CD14-positive monocyte (primary cell): Measurements from ENCODE around the gene CLSTN3. TPM values are rescaled to one million over a fixed set of nuclear protein-coding genes. Genes with fewer than 3 reads are reported as not detected.

Source experiments
- DNase-seq, 3 donors: peaks; one replicate each; pipeline ENCODE4 v3.0.0-alpha.2; 2011 to 2022
- H2AFZ ChIP-seq: 2 replicates; pipeline ENCODE4 v1.6.0; 2012; ENCODE audit warnings: mild to moderate bottlenecking, low read depth, low read length, inconsistent platforms; ENCODE audit not compliant: insufficient read depth, poor library complexity, severe bottlenecking
- H3K27ac ChIP-seq, 2 donors: 1 replicate in 1 of 2; 2 replicates in 1 of 2; pipeline ENCODE4 v1.5.1; 2012 to 2013; ENCODE audit warnings: low read length in 2 of 2, control low read depth in 1 of 2, inconsistent platforms in 1 of 2, low read depth in 1 of 2, mild to moderate bottlenecking in 1 of 2
- H3K27me3 ChIP-seq, 2 donors: one replicate each; pipeline versions ENCODE4 v1.6.0 to v1.6.1; 2011 to 2013; ENCODE audit warnings: low read length in 2 of 2; ENCODE audit not compliant: control insufficient read depth in 2 of 2, insufficient read depth in 2 of 2
- H3K36me3 ChIP-seq, 2 donors: replicated peaks in 1 of 2; 1 replicate in 1 of 2; 2 replicates in 1 of 2; pipeline versions ENCODE4 v1.5.1 to v1.6.1; 2012 to 2013; ENCODE audit warnings: low read length in 2 of 2, control low read depth in 1 of 2, inconsistent platforms in 1 of 2, mild to moderate bottlenecking in 1 of 2; ENCODE audit not compliant: insufficient read depth in 2 of 2, control insufficient read depth in 1 of 2
- H3K4me1 ChIP-seq, 2 donors: 1 replicate in 1 of 2; 2 replicates in 1 of 2; pipeline versions ENCODE4 v1.5.1 to v1.6.1; 2012 to 2013; ENCODE audit warnings: low read length in 2 of 2, control low read depth in 1 of 2, inconsistent platforms in 1 of 2, mild to moderate bottlenecking in 1 of 2, moderate library complexity in 1 of 2; ENCODE audit not compliant: insufficient read depth in 2 of 2, control insufficient read depth in 1 of 2
- H3K4me2 ChIP-seq: replicated peaks from 2 replicates; pipeline ENCODE3; 2012; ENCODE audit warnings: low read length, moderate library complexity, mild to moderate bottlenecking; ENCODE audit not compliant: poor library complexity, severe bottlenecking; ENCODE audit errors: extremely low read depth
- H3K4me3 ChIP-seq, 3 experiments: fragments of 200-600 bp in 1 of 3; sonication (generic) in 1 of 3; replicated peaks in 1 of 3; 1 replicate in 2 of 3; 2 replicates in 1 of 3; pipeline ENCODE4 v1.5.1; 2011 to 2013; ENCODE audit warnings: low read length in 3 of 3, mild to moderate bottlenecking in 3 of 3, control low read depth in 2 of 3, low read depth in 2 of 3, inconsistent platforms in 1 of 3, moderate library complexity in 1 of 3
- H3K79me2 ChIP-seq: 2 replicates; pipeline ENCODE4 v1.6.0; 2012; ENCODE audit warnings: mild to moderate bottlenecking, control low read depth, inconsistent platforms, low read length, moderate library complexity; ENCODE audit not compliant: insufficient read depth
- H3K9ac ChIP-seq: 2 replicates; pipeline ENCODE4 v1.6.0; 2017; ENCODE audit warnings: low read length, mild to moderate bottlenecking; ENCODE audit not compliant: insufficient read depth, poor library complexity, severe bottlenecking
- H3K9me3 ChIP-seq, 2 donors: replicated peaks in 1 of 2; 1 replicate in 1 of 2; 2 replicates in 1 of 2; pipeline versions ENCODE4 v1.5.1 to v1.6.1; 2012 to 2013; ENCODE audit warnings: low read length in 2 of 2, control low read depth in 1 of 2; ENCODE audit not compliant: control insufficient read depth in 1 of 2, insufficient read depth in 1 of 2
- H4K20me1 ChIP-seq: 2 replicates; pipeline ENCODE4 v1.6.0; 2012; ENCODE audit warnings: mild to moderate bottlenecking, low read length, control low read depth, moderate library complexity; ENCODE audit not compliant: insufficient read depth
- H3K27ac Mint-ChIP-seq, 7 donors: one replicate each; pipeline ENCODE4 v1.8.0; 2020; ENCODE audit warnings: mild to moderate bottlenecking in 7 of 7, mixed read lengths in 7 of 7, moderate library complexity in 6 of 7, inconsistent platforms in 2 of 7
- H3K27me3 Mint-ChIP-seq, 3 donors: one replicate each; pipeline ENCODE4 v1.8.0; 2021 to 2022; ENCODE audit warnings: low read depth in 3 of 3, mild to moderate bottlenecking in 3 of 3, mixed read lengths in 3 of 3, moderate library complexity in 3 of 3, inconsistent platforms in 1 of 3
- H3K36me3 Mint-ChIP-seq, 2 donors: one replicate each; pipeline ENCODE4 v1.8.0; 2020; ENCODE audit warnings: mixed read lengths in 2 of 2, inconsistent platforms in 1 of 2, mild to moderate bottlenecking in 1 of 2
- H3K4me1 Mint-ChIP-seq: one replicate; pipeline ENCODE4 v1.8.0; 2020; ENCODE audit warnings: mild to moderate bottlenecking, mixed read lengths
- H3K4me3 Mint-ChIP-seq, 2 donors: one replicate each; pipeline ENCODE4 v1.8.0; 2020; ENCODE audit warnings: mild to moderate bottlenecking in 2 of 2, mixed read lengths in 2 of 2, moderate library complexity in 1 of 2
- H3K9me3 Mint-ChIP-seq, 7 donors: one replicate each; pipeline ENCODE4 v1.8.0; 2020 to 2022; ENCODE audit warnings: mixed read lengths in 7 of 7, mild to moderate bottlenecking in 6 of 7, moderate library complexity in 6 of 7, inconsistent platforms in 2 of 7
- WGBS: methylation state at CpG from one replicate; pipeline ENCODE4 v1.1.5; 2013; ENCODE audit warnings: missing lambda C conversion rate; ENCODE audit not compliant: insufficient coverage; 5-methylcytosine and 5-hydroxymethylcytosine counted together
- intact Hi-C, 2 donors: fragments of 100-400 bp; cut with micrococcal nuclease; formaldehyde crosslinking; loops; one replicate each; pipeline versions ENCODE4 v1.15.0 to v1.15.1; 2023
- polyA plus RNA-seq, 3 donors: library from polyadenylated mRNA; depleted of rRNA in 1 of 3; unstranded in 2 of 3; stranded (reverse) in 1 of 3; fragments of 300-500 nt in 2 of 3; fragments of >200 nt in 1 of 3; fragmentation: Illumina TruSeq in 2 of 3; gene quantifications; 1 replicate in 2 of 3; 2 replicates in 1 of 3; pipeline ENCODE4 v1.2.3, GENCODE V29; 2012 to 2021
- TF ChIP-seq, protein P1 (sequence below): fragments of 200-600 bp; IDR thresholded peaks from one replicate; pipeline ENCODE4 v1.8.0; 2022; ENCODE audit warnings: antibody characterized with exemption, mild to moderate bottlenecking

Gene CLSTN3
- polyA plus RNA-seq, 3 donors, result 13.7 TPM; not detected in 2

DNA sequence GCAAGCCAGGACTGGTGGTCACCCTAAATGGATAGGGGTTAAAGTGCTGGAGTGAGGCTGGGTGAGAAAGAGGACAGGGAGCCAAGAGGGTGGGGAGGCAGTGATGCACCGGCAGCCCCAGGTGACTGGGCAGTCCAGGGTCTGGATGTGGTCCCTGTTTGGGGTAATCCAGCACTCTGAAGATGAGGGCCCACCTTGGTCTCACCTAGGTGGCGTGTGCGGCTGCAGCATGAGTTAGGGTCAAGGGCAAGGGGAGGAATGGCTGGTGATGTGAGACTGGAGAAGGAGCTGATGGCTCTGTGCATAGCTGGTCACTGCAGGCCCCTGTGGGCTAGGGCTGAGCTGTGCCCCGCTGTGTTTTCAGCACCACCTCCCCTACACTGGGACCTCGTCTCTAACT lies 19.5 kb upstream of the CLSTN3 start:
- Histone ChIP-seq H2AFZ (no peak overlapping the region), H3K36me3 (peaks cover 0 to 12% of the 10 kb centered on the region in 2 donors), H3K4me1 (peaks cover 18 to 19% of the 10 kb centered on the region in 2 donors), H3K9me3 (peaks cover 0 to 5% of the 10 kb centered on the region in 2 donors), H3K79me2 (peaks cover 21% of the 10 kb centered on the region), H3K4me3 (no peak overlapping the region), H4K20me1 (no peaks in the 10 kb centered on the region), H3K27me3 (no peaks in the 10 kb centered on the region), H3K4me2 (no peak overlapping the region), H3K9ac (no peak overlapping the region), H3K27ac (no peak overlapping the region)
- Mint-ChIP-seq H3K4me3 (no peak overlapping the region), H3K9me3 (peaks cover 2 to 16% (median 12%) of the 10 kb centered on the region in 7 donors), H3K27ac (peak overlapping the region in 1 of 7 donors; percentile 70), H3K27me3 (peaks cover 0 to 2% (median 0%) of the 10 kb centered on the region in 3 donors), H3K4me1 (peaks cover 34% of the 10 kb centered on the region), H3K36me3 (peaks cover 31 to 36% of the 10 kb centered on the region in 2 donors)
- TF ChIP-seq, protein P1, sequence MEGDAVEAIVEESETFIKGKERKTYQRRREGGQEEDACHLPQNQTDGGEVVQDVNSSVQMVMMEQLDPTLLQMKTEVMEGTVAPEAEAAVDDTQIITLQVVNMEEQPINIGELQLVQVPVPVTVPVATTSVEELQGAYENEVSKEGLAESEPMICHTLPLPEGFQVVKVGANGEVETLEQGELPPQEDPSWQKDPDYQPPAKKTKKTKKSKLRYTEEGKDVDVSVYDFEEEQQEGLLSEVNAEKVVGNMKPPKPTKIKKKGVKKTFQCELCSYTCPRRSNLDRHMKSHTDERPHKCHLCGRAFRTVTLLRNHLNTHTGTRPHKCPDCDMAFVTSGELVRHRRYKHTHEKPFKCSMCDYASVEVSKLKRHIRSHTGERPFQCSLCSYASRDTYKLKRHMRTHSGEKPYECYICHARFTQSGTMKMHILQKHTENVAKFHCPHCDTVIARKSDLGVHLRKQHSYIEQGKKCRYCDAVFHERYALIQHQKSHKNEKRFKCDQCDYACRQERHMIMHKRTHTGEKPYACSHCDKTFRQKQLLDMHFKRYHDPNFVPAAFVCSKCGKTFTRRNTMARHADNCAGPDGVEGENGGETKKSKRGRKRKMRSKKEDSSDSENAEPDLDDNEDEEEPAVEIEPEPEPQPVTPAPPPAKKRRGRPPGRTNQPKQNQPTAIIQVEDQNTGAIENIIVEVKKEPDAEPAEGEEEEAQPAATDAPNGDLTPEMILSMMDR, result no peak
- intact Hi-C loops, result loop anchor here (5.0 to 10.0 kb wide), 3 partner anchors 86 to 243 kb away; partner anchors contain the start of gene TPI1 (in 1 of the 2)
- DNase-seq, result no peak
- WGBS, result 100% methylated on average over 2 of the region's 5 CpGs

DNA sequence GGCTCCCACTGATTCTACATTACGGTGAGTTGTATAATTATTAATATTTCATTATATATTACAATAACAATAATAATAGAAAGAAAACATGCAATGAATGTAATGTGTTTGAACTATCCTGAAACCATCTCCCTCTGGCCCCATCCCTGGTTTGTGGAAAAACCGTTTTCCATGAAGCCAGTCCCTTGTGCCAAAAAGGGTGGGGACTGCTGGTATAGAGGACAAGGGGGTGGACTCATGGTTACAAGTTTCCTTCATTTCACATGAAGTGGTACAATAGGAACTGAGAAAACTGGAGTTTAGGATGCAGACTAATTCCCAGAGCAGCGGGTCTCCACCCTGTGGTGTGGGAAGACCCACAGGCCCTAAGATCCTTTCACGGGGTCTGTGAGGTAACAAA lies 18.1 kb upstream of the CLSTN3 start:
- Histone ChIP-seq H4K20me1 (no peaks in the 10 kb centered on the region), H3K27ac (no peak overlapping the region), H2AFZ (no peak overlapping the region), H3K4me3 (no peak overlapping the region), H3K36me3 (peaks cover 0 to 7% of the 10 kb centered on the region in 2 donors), H3K27me3 (no peaks in the 10 kb centered on the region), H3K4me2 (no peak overlapping the region), H3K9me3 (no peaks in the 10 kb centered on the region), H3K9ac (no peak overlapping the region), H3K79me2 (peaks cover 7% of the 10 kb centered on the region), H3K4me1 (peaks cover 18 to 19% of the 10 kb centered on the region in 2 donors)
- Mint-ChIP-seq H3K4me1 (peaks cover 29% of the 10 kb centered on the region), H3K4me3 (no peak overlapping the region), H3K27ac (no peak overlapping the region), H3K27me3 (peaks cover 0 to 2% (median 0%) of the 10 kb centered on the region in 3 donors), H3K36me3 (peaks cover 35 to 38% of the 10 kb centered on the region in 2 donors), H3K9me3 (peaks cover 3 to 9% (median 6%) of the 10 kb centered on the region in 7 donors)
- WGBS, result no CpG with 5 or more reads among the region's 4 CpGs
- no peak for DNase-seq
- TF ChIP-seq, protein P1, result no peak
- intact Hi-C loops, result loop anchor here (5.0 to 10.0 kb wide), 3 partner anchors 87 to 245 kb away; partner anchors contain the start of gene TPI1 (in 1 of the 2)
